Testis (tissue), 2 donors: ENCODE data around the gene RPTOR.

ENCODE experiments used
- CTCF ChIP-seq, 3 experiments: fragments of 450-650 bp in 2 of 3; fragments of 200-600 bp in 1 of 3; sonication (generic) in 1 of 3; IDR thresholded peaks; one replicate each; pipeline ENCODE4 v1.5.1; 2016 to 2019; ENCODE audit warnings: antibody characterized with exemption in 3 of 3, mild to moderate bottlenecking in 2 of 3, moderate library complexity in 1 of 3
- POLR2A ChIP-seq: fragments of 450-650 bp; IDR thresholded peaks from one replicate; pipeline ENCODE4 v1.6.1; 2017; ENCODE audit warnings: antibody characterized with exemption, mild to moderate bottlenecking, moderate library complexity

- TF ChIP-seq CTCF (IDR thresholded peaks at IDR 0.05) (no peak), POLR2A (no peak)
Observed at GRCh38 chr17:80846932-80847331, 302.3 kb downstream of the RPTOR start.
